Bone marrow (tissue), 2 donors: ENCODE results near the gene SPSB1.
"Not testable (repeated sequence)": the region's sequence is repeated elsewhere in the genome, so short reads cannot be mapped to it uniquely, and the experiment has no call there.

Experiments used
- DNase-seq, 2 donors: peaks; one replicate each; lab custom pipeline; 2025; lab: John Stamatoyannopoulos, UW

The SPSB1 gene

DNA sequence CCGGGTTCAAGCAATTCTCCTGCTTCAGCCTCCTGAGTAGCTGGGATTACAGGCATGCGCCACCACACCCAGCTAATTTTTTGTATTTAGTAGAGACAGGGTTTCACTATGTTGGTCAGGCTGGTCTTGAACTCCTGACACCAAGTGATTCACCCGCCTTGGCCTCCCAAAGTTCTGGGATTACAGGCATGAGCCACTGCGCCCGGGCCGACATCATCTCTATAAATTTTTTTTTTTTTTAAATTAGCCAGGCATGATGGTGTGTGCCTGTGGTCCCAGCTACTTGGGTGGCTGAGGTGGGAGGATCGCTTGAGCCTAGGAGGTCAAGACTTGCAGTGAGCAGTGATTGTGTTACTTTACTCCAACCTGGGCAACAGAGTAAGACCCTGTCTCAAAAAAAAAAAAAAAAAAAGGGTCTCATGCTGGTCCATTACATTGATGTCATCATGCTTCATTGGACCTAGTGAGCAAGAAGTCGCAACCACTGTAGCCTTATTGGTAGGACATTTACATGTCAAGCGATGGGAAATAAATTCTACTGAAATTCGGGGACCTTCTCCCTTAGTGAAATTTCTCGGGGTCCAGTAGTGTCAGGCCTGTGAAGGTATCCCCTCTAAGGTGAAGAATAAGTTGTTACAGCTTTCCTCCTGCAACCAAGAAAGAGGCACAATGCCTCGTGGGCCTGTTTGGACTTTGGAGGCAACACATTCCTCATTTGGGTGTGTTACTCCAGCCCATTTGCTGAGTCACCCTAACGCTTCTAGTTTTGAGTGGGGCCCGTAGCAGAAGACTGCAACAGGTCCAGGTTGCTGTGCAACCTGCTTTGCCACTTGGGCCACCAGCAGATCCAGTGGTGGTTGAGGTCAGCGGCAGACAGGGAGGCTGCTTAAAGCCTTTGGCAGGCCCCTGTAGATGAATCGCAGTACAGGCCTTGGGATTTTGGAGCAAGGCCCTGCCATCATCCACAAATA lies 7.2 kb downstream of the SPSB1 start:
- not testable (repeated sequence) for DNase-seq

DNA sequence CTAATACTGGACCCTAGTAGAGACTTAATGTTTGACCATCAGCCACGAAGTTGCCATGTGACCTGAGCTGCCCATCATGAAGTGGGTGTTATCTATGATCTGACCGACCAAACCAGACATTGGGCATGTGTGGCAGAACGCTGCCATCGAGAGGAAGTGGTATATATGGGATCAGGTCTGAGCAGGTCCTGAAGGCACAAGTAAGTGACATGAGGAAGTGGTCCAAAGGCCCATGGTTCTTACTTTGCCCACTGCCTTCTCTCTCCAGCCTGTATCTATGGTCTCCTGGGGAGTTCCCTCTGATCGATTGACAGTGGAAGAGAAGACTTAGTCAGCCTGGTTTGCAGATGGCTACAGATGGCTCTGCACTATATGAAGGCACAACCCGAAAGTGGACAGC lies 7.9 kb downstream of the SPSB1 start:
- no peak for DNase-seq

DNA sequence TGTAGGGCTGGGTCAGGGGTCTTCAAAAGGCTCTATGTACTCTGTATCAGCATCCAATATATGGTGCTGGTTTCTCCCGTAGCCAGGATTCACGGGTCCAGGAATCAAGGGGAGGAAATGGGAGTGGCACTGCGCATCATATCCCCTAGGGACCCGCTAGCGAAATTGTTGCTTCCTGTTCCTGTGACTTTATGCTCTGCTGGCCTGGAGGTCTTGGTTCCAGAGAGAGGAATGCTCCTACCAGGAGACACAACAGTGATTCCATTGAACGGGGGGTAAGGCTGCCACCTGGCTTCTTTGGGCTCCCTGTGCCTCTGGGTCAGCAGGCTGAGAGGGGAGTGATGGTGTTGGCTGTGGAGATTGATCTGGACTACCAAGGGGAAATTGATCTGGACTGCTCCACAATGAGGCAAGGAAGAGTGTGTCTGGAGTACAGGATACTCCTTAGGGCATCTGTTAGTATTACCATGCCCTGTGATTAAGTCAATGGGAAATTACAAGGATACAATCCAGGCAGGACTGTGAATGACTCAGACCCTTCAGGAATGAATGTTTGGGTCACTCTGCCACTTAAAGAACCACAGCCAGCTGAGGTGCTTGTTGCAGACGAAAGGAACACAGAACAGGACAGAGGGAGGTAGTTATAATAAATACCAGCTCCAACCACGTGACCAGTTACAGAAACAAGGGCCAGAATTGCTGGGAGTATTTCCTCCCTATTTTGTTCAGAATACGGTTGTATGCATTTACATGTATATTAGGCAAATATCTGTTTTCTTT lies 10.2 kb downstream of the SPSB1 start:
- DNase-seq = no peak

DNA sequence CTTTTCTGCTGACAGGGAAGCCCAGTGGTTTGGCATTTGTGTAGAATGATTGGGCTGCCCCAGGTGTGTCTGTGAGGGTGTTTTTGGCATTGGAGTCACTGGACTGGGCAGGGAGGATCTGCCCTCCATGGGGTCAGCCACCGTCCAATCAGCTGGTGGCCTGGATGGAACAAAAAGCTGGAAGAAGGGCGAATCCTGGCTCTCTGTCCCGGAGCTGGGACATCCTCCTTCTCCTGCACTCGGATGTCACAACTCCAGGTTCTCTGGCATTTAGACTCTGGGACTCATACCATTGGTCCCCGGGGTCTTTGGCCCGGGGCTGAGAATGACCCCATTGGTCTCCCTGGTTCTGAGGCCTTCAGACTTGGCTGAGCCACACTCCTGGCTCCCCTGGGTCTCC lies 11.2 kb downstream of the SPSB1 start:
- DNase-seq = no peak

DNA sequence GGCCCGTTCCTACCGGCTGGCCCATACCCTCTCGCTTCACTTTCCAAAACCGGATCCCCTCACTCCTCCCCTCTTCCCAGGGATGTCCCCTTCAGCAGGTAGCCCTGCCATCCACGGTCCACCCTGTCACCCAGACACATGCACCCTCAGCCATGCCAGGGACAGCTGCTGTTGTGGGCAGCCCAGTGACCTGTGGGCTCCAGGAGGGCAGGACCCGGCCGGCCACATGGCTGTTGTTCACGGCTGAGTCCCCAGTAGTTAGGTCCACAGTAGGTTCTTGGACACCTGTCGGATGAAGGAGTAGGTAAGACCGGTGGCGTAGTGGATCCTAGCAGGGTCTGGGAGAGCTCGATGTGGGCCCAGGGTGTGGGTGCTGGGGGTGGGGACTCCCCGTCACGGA lies 12.5 kb downstream of the SPSB1 start:
- DNase-seq = no peak

DNA sequence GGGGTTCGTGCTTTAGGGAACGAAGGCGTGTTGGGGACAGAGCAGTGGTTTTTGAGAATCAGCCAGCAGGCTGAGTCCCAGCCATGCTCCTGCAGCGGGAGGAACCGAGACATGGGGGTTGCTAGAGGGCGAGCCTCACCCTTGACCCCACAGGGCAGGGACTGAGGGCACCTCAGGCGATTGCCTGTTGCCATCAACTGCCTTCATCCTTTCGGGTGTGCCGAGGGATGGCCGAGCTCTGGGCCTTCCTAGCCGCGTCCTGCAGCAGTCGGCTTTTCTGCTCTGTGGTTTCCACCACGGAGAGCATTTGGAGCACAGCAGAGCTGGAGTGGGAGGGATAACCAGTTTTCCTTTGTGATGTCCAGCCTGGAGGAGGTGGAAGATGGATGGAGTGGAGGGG lies 13.3 kb downstream of the SPSB1 start:
- DNase-seq = no peak

DNA sequence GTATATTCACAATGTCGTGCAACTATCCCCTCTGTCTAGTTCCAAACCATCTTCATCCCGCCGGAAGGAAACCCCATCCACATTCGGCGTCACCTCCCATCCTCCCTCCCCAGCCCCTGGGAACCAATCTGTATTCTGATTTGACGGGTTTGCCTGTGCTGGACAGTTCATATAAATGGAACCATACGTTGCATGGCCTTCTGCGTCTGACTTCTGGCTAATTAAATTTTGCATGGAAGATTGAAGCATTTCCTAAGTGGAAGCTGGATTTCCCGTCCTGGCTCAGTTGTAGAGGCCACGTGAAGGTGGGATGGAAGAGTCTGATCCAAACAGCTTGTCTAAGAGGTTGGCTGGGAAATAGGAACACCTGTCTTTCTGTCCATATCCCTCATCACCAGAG lies 14.6 kb downstream of the SPSB1 start:
- no peak for DNase-seq

DNA sequence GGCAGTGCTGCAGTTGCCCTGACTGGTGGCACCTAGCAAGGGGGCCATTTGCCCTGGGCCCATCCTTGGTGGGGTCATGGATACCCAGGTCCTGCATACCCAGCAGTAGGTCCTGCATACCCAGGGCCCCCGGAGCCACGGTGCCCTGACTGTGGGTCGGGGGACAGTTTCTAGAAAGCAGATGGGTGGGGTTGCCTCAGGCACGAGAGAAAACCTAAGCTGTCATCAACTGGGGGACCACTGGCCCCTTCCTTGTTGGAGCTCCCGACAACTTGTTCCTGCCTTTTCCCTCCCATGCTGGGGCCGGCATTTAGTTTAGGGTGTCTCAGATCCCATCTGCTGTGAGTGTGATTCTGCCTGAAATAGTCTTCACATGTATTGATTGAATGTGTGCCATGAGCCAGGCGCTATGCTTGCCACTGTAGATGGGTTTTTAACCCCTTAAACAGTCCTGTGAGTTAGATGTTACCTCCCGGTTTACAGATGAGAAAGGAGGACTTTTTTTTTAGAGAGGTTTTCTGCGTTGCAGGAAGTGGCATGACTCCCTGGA lies 15.6 kb downstream of the SPSB1 start:
- DNase-seq = no peak

DNA sequence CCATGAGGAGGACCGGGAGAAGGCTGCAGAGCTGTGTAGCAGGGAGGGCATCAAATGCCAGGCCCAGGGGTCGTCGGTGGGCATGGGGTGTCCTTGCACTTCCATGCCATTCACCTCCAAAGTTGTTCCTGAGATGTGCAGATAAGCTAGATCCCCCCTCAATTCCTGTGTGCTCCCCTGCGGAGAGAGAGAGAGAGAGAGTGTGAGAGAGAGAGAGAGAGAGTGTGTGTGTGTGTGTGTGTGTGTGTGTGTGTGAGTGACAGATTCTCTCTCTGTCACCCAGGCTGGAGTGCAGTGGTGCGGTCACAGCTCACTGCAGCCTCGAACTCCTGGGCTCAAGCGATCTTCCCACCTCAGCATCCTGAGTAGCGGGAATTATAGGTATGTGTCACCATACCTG lies 16.4 kb downstream of the SPSB1 start:
- no peak for DNase-seq

DNA sequence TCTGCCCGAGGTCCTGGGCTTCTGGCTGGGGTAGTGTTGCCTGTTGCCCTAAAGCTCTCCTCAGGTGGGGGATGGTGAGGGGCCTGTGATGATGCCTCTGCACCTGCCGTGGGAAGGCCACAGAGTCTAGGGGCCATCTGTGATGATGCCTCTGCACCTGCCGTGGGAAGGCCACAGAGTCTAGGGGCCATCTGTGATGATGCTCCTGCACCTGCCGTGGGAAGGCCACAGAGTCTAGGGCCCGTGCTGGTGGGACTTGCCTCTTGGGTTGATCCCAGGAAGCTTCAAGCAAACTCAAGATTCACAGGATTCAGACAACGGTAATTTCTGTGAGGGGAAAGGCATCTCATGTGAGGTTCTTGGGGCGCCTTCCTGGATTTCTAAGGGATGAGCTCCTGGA lies 17.3 kb downstream of the SPSB1 start:
- no peak for DNase-seq

DNA sequence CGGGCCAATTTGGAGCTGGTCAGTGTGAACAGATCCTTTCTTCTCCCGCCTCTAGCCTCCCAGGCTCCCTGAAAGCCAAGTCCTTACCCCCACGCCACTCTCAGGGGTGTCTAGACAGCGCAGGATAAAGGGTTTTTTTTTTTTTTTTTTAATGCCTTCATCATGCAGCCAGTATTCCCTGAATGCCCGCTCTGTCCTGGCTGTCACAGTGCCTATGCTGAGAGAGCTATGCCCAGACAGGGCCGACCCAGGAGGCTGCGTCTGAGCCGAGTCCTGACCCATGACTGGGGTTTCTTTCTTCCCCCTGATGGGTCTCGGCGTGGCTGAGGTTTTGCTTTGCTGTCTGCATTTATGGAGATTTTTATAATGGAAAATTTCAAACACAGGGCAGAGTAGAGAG lies 18.3 kb downstream of the SPSB1 start:
- DNase-seq = no peak

DNA sequence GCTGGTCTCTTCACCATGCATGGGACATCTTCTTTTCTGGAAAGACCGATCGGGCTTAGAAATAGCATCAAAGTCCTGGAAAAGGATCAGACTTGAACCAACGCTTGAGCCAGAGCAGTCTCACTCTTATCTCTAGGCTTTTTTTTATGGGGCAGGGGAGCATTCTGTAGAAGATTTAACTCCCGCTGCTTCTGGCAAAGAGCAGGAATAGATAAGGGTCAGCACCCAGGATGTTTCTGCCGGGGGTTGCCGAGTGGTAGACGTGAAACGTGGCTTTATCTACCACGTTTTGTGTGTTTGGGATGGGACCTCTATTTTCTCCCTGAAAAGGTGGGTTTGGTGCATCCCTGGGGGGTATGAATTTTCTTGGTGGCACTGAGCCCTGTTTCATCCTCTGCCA lies 18.8 kb downstream of the SPSB1 start:
- no peak for DNase-seq

DNA sequence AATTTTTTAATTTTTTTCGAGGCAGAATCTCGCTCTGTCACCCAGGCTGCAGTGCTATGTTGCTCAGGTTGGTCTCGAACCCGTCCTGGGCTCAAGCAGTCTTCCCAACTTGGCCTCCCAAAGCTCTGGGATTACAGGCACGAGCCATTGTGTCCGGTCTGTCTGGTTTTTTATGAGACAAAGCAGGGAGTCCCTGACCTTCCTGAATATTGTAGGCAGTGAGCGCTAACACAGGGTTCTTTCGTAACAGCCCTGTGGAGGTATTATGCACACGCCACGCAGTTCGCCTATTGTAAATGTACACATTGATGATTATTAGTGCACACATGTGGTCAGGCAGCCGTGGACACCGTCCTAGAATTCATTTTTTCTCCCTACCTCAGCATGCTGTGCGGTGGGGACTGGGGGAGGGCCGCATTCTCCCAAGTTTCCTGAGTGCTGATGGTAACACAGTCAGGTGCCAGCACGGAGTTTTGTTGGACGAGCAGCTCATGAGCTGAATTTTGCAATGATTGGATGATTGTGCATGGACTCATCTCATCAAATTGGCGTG lies 19.6 kb downstream of the SPSB1 start:
- DNase-seq = no peak

DNA sequence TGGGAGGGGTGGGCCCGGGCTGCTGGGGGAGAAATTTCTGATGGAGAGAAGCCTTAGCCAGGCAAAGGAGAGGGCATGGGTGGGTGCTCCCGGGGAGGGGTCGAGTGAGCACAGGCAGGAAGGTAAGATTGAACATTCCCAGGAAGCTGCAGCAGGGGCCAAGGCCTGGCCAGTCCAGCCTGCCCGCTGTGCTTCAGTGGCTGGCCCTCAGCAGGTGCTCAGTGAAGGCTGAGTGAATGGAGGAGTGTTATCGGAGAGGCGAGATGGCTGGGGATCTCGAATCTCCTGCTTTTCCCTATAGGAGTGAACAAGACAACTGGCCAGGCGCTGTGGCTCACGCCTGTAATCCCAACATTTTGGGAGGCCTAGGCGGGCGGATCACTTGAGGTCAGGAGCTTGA lies 20.9 kb downstream of the SPSB1 start:
- DNase-seq = no peak

DNA sequence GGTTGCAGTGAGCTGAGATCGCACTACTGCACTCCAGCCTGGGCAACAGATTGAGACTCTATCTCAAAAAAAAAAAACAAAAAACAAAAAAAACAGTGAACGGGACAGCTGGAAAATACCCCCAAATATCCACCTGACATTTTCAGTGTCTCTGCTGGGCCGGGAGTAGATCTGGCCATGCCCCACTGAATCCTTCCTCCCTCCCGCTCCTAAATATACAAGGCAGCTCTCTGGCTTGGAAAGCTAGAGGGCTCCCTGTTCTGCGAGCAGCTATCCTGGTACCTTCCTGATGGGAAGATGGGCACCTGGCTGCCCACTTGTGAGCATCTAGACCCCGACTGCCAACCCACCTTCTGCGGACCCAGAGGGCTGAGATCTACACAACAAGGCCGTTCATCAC lies 21.4 kb downstream of the SPSB1 start:
- DNase-seq = no peak

DNA sequence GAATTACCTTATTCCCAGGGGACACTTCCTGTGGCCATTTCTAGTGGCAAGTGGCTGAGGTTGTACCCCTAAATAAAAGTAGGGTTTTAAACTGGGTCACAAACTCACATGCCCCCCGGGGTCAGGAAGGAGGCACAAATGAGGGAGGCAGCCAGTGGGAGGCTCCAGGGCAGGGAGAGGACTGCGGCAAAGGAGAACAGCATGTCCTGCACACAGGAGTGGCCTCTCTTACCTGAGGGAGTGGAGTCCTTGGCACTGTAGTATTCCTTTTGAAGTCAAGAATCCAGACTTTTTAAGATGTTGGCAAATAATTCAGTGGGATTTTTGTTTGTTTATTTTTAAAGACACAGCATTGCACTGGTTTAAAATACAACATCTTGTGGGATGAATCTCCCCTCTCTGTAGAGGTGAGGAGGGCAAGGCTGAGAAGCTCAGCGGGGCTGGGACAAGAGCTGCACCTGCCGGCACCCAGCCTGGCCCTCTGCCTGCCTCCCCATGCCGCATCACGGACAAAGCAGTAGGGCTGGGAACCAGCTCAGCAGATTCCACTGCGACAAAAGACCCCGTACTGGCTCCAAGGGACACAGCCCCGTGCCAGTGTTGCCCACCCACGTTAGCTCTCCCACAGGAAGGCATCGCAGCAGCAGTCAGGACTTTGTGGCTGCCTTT lies 22.2 kb downstream of the SPSB1 start:
- no peak for DNase-seq

DNA sequence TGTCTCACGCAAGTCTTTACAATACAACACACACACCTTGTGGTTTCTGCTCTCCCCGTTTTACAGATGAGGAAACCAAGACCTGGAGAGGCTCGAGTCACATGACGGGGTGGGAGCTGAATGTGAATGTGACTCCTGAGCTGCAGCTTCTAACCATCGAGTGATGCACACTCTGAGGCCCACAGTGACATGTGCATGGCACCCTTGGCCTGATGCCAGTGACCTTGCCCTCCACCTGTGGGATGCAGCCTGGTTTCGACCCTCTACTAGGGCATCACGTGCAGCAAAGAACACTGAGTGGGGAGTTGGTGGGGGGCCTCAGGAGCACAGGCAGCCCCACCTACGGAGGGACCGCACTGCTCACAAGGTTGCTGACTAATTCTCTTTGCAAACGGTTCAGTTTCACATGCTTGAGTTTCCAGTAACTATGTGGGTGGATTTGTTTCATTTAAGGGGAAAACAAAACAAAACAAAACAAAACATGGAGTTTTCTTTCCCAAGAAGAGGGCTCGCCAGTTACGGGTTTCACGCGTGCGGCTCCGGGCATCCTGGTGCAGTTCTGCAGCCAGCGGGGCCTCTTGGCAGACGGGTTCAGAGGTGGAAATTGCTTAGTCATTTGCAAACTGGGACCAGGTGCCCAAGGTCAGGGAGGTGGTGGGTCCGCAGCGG lies 22.9 kb downstream of the SPSB1 start:
- DNase-seq = no peak

DNA sequence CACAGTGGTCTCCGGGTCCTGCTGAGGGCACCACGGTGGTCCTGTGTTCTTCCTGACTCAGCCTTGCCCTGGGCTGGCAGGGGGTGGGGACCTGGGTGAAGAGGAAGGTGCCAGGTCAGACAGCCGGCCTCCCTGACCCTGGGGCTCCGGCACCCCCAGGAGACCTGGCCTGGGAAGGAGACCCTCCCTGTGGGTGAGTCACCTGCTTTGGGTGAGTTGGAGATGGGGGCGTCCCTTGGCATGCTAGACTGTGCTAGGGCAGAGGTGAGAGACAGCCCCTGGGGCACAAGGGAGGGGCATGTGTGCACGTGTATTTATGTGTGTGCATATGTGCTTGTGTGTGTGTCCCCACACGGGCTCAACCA lies 23.4 kb downstream of the SPSB1 start:
- DNase-seq = no peak

DNA sequence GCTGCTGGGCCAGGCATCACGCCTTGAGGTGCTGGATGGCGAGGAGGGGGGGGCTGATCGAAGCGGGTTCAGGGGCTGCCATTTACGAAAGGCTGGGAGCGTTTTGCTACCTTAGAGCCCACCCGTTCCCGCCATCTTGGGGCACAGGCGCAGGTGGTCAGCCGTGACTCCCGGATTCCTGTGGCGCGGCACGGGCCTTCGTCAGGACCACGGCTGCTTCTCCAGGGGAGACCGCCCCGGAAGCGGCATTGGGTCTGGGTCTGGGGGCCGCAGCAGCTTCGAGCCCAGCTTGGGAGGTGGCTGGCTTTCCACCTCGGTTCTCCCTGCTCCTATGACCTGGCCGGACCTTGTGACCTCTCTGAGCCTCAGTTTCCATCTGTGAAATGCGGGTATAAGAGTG lies 23.8 kb downstream of the SPSB1 start:
- no peak for DNase-seq

DNA sequence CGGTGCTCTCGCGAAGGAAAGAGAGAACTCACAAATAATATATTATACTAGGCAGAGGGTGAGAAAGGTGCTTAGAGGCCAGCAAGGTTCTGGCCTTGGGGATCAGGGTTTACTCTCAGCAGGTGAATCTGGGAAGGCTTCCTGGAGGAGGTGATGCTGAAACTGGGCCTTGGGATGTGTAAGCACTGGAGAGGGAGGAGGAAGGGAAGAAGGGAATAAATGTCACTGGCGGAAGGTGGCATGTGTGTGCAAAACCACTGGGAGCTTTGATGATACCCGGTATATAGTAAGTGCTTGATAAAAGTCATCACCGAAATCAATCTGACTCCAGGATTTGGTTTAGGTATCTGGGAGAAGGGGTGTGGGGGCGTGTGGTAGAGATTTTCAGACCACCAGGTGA lies 24.4 kb downstream of the SPSB1 start:
- DNase-seq = no peak

DNA sequence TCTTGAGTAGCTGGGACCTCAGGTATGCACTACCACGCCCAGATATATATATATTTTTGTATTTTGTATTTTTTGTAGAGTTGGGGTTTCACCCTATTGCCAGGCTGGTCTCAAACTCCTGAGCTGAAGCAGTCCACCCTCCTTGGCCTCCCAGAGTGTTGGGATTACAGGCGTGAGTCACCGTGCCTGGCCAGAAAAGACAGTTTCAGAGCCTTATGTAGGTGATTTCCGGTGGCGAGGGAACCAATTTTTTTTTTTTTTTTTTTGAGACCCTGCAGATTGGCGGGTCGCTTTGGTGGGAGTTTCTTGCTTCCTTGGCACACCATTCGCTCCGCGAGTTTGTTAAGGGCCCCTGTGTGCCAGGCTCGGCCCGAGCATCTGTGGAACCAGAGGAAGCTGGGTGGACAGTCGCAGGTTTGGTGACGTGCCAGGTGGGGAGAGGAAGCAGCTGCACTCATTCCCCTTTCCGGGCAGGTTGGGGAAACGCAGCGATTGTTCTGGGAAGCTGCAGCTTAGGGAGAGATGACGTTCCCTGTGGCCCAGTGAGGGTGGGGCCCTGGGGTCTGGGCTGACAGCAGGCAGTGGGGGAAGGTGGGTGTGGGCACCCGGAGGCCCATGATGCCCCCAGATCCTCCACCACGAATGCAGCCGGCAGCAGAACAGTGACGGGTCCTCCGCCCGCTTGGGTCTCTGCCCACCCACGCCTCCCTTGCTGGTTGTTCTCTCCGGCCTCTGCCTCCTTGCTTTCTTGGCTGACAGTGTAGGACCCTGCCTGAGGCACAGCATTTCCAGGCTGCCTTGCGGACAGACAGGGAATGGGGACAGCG lies 25.1 kb downstream of the SPSB1 start:
- DNase-seq = no peak
